Measurements from ENCODE around the gene CHL1.

The CHL1 gene

DNA sequence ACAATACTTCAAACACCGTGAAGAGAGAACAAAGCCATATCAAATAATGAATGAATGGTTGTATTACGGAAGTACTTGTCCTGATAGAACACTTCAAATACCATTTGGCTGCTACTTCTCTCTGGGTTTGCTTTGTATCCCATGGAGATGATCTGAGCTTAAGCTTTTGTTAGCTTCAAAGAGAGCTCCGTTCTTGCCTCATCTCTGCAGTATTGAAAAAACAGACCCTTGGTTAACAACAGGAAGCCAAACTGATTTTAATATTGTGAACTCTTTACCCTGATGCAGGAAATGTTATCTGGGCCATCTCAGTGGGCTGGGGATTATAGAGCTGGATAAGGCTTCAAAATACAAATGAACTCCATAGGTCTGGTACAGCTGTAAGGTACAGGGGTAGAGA, 101.0 kb downstream of the CHL1 start:
- H4K20me1 ChIP-seq (ENCODE audit: control insufficient read depth, insufficient read depth, low read depth, low read length) = no peaks in the 10 kb centered on the region
- H3K4me1 ChIP-seq (ENCODE audit: control insufficient read depth, low read length) = peaks cover 6% of the 10 kb centered on the region
- no peaks in the 10 kb centered on the region for H3K36me3 ChIP-seq (ENCODE audit: control insufficient read depth, low read length)
- H3K27ac ChIP-seq (ENCODE audit: low read depth, low read length) = no peak overlapping the region
- no peaks in the 10 kb centered on the region for H3K27me3 ChIP-seq (ENCODE audit: control insufficient read depth, low read length)
- H3K4me3 ChIP-seq (ENCODE audit: low read length) = no peak overlapping the region
- H3K4me2 ChIP-seq (ENCODE audit: low read length) = no peak overlapping the region
- H3K9me3 ChIP-seq (ENCODE audit: control insufficient read depth, insufficient read depth, low read length) = no peaks in the 10 kb centered on the region
- no peaks in the 10 kb centered on the region for H3F3A ChIP-seq (ENCODE audit: control insufficient read depth, insufficient read depth)
- TF ChIP-seq EZH2phosphoT487 (IDR thresholded peaks at IDR 0.05; ENCODE audit: borderline replicate concordance, low read length) = no peak
- no peak for TF ChIP-seq CTCF (IDR thresholded peaks at IDR 0.05; ENCODE audit: low read depth, low read length, poor library complexity, severe bottlenecking)
- no peaks in the 10 kb centered on the region for H3K79me2 ChIP-seq (ENCODE audit: control insufficient read depth, low read length)
- no peaks in the 10 kb centered on the region for H3K9me2 ChIP-seq (replicated peaks; ENCODE audit: control insufficient read depth, low read length)

GRCh38 chr3:299590-300301, 103.2 kb downstream of the CHL1 start:
- no peak for TF ChIP-seq CTCF (IDR thresholded peaks at IDR 0.05; ENCODE audit: low read depth, low read length, poor library complexity, severe bottlenecking)
- TF ChIP-seq EZH2phosphoT487 (IDR thresholded peaks at IDR 0.05; ENCODE audit: borderline replicate concordance, low read length) = no peak
- Histone ChIP-seq H3K4me2 (ENCODE audit: low read length) (no peak overlapping the region), H3K36me3 (ENCODE audit: control insufficient read depth, low read length) (no peaks in the 10 kb centered on the region), H3K79me2 (ENCODE audit: control insufficient read depth, low read length) (no peaks in the 10 kb centered on the region), H3K4me1 (ENCODE audit: control insufficient read depth, low read length) (peaks cover 6% of the 10 kb centered on the region), H3F3A (ENCODE audit: control insufficient read depth, insufficient read depth) (no peaks in the 10 kb centered on the region), H3K4me3 (ENCODE audit: low read length) (no peak overlapping the region), H3K9me2 (replicated peaks; ENCODE audit: control insufficient read depth, low read length) (no peaks in the 10 kb centered on the region), H3K27ac (ENCODE audit: low read depth, low read length) (no peak overlapping the region), H3K9me3 (ENCODE audit: control insufficient read depth, insufficient read depth, low read length) (no peaks in the 10 kb centered on the region), H3K27me3 (ENCODE audit: control insufficient read depth, low read length) (no peaks in the 10 kb centered on the region), H4K20me1 (ENCODE audit: control insufficient read depth, insufficient read depth, low read depth, low read length) (no peaks in the 10 kb centered on the region)

DNA sequence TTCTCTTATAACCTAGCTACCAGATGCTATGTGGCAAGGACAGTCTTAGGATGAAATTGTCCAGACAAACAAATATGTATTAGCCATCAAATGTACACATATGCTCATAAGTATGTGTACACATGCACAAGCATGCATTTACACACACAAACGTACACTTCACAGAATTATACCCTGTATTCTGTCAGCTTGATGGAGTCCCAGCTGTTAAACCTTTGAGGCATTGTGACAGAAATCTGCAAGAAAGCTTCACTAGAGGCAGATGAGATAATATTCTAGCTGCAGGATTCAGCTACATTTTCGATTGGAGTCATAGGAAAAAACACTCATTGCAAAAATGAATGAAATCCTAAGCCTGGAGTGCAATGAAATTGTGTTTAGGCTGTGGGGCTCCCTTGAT, 110.6 kb downstream of the CHL1 start:
- H3K4me1 ChIP-seq (ENCODE audit: control insufficient read depth, low read length) = no peaks in the 10 kb centered on the region
- H3K4me3 ChIP-seq (ENCODE audit: low read length) = no peak overlapping the region
- no peaks in the 10 kb centered on the region for H4K20me1 ChIP-seq (ENCODE audit: control insufficient read depth, insufficient read depth, low read depth, low read length)
- no peaks in the 10 kb centered on the region for H3K9me3 ChIP-seq (ENCODE audit: control insufficient read depth, insufficient read depth, low read length)
- TF ChIP-seq CTCF (IDR thresholded peaks at IDR 0.05; ENCODE audit: low read depth, low read length, poor library complexity, severe bottlenecking) = no peak
- no peak for TF ChIP-seq EZH2phosphoT487 (IDR thresholded peaks at IDR 0.05; ENCODE audit: borderline replicate concordance, low read length)
- no peaks in the 10 kb centered on the region for H3F3A ChIP-seq (ENCODE audit: control insufficient read depth, insufficient read depth)
- H3K9me2 ChIP-seq (replicated peaks; ENCODE audit: control insufficient read depth, low read length) = no peaks in the 10 kb centered on the region
- no peaks in the 10 kb centered on the region for H3K36me3 ChIP-seq (ENCODE audit: control insufficient read depth, low read length)
- 0 out of 2 replicates have a peak, but pooled peaks cover 2% of the 10 kb centered on the region for H3K27me3 ChIP-seq (ENCODE audit: control insufficient read depth, low read length)
- no peak overlapping the region for H3K4me2 ChIP-seq (ENCODE audit: low read length)
- no peaks in the 10 kb centered on the region for H3K79me2 ChIP-seq (ENCODE audit: control insufficient read depth, low read length)
- no peak overlapping the region for H3K27ac ChIP-seq (ENCODE audit: low read depth, low read length)
